Suprapubic skin (tissue), 3 donors: ENCODE data around the gene LARGE1.

Source experiments
- EP300 ChIP-seq: sonication (generic); formaldehyde crosslinking; IDR thresholded peaks from one replicate; pipeline ENCODE4 v1.6.1; 2017; ENCODE audit warnings: antibody characterized with exemption
- POLR2A ChIP-seq, 2 donors: fragments of 450-650 bp; IDR thresholded peaks; one replicate each; pipeline ENCODE4 v1.6.1; 2017; ENCODE audit warnings: antibody characterized with exemption in 2 of 2, mild to moderate bottlenecking in 2 of 2, moderate library complexity in 2 of 2
- TF ChIP-seq, protein P1 (sequence below), 2 donors: fragments of 200-600 bp in 1 of 2; fragments of 450-650 bp in 1 of 2; sonication (generic) in 1 of 2; IDR thresholded peaks; one replicate each; pipeline ENCODE4 v1.5.1; 2016 to 2019; ENCODE audit warnings: antibody characterized with exemption in 2 of 2, mild to moderate bottlenecking in 1 of 2, moderate library complexity in 1 of 2

DNA sequence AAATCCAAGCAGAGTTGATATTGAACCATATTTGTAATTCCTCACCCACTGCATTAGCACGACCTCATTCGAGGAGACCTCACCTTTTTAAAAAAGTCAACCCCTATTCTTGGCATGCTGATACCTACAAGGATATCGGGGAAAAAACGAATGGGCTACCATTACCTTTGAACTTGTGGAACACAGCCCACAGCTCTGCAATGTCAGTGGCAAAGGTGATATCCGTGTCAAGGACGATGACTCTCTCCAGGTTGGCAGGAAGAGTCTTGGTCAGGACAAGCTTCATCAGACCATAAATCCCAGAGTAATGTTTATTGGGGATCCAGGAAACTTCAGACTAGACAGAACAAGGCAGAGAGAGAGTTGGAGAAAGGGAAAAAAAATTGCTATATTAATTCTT, 355.6 kb downstream of the LARGE1 start:
- TF ChIP-seq, protein P1, sequence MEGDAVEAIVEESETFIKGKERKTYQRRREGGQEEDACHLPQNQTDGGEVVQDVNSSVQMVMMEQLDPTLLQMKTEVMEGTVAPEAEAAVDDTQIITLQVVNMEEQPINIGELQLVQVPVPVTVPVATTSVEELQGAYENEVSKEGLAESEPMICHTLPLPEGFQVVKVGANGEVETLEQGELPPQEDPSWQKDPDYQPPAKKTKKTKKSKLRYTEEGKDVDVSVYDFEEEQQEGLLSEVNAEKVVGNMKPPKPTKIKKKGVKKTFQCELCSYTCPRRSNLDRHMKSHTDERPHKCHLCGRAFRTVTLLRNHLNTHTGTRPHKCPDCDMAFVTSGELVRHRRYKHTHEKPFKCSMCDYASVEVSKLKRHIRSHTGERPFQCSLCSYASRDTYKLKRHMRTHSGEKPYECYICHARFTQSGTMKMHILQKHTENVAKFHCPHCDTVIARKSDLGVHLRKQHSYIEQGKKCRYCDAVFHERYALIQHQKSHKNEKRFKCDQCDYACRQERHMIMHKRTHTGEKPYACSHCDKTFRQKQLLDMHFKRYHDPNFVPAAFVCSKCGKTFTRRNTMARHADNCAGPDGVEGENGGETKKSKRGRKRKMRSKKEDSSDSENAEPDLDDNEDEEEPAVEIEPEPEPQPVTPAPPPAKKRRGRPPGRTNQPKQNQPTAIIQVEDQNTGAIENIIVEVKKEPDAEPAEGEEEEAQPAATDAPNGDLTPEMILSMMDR (IDR thresholded peaks at IDR 0.05): no peak
- TF ChIP-seq EP300: no peak
- no peak for TF ChIP-seq POLR2A (IDR thresholded peaks at IDR 0.05)
